Ureter (tissue), 1 donor: ENCODE data around the gene KCNQ5. TPM values are rescaled to one million over a fixed set of nuclear protein-coding genes. Genes with fewer than 3 reads are reported as not detected.
"Not testable (repeated sequence)": the region's sequence is repeated elsewhere in the genome, so short reads cannot be mapped to it uniquely, and the experiment has no call there.

Experiments
- DNase-seq: peaks from one replicate; pipeline ENCODE4 v3.0.0-alpha.2; 2020; ENCODE audit warnings: low spot score
- total RNA-seq: library from RNA; stranded (reverse); gene quantifications from one replicate; pipeline ENCODE4 v1.2.4, GENCODE V29; 2023
- donor health status: DM: yes; HTN: yes; CAD: no.

Gene KCNQ5
- total RNA-seq, 1 donor from 2014 or later = 1.8 TPM

GRCh38 chr6:73180076-73180738 is 558.3 kb downstream of the KCNQ5 start:
- no peak for DNase-seq

DNA sequence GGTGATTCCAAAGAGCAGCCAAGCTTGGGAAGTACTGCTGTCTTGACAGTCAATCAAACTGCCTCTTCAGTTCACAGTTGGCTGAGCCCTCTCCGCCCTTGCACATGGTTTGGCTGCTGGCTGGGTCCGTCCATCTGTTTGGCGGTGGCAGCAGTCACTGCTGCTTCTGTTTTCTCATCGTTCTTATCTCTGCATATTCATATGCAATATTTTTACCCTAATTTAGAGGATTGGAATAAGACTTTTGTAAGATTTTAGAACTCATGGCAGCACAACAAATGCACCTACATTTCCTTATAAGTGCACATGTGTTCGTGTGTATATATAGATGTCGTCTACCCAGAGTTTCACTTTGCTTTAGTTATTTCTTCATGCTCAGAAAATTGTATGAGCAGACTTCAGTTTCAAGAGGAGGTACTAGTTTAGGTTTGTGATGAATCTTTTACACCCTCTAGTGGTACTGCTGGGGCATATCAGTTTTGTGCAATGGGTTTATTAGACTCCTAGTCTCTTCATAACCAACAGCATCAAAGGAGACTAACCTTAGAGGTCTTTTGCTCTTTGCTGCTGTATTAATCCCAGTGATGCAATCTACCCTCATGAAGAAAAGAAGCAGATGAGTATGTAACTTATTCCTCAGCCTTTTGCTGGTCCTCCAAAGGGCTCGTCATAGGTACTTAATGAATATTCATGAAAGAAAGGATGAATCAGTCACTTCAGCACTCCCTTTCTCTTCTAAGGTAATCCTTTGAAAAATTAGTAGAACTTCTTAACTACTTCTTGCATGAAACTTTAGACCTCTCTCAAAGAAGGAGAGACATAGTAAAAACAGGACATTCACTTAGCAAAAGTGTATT is 559.1 kb downstream of the KCNQ5 start:
- DNase-seq = no peak

DNA sequence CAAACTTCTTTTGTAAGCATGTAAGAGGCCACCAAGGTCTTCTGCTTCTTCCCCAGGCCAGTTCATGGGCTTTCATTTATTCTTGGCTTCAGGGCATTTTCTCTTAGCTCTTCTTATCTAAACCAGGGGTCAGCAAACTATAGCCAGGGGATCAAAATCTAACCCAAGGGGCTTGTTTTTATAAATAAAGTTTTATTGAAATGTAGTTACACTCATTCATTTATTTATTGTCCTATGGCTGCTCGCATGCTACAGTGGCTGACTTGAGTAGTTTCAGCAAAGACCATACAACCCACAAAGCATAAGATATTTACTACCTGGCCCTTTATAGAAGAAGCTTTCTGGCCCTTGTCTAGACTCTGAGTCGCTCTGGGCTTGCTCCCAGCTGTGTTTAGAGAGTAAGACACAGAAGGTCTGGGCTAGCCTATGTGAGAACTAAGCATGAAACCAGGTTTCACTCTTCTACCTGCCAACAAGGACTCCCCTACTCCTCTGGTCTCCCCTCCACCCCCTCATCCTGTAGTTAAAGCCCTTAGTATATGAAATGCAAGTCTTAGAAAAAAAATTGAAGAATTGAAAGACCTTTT is 560.2 kb downstream of the KCNQ5 start:
- DNase-seq = no peak

DNA sequence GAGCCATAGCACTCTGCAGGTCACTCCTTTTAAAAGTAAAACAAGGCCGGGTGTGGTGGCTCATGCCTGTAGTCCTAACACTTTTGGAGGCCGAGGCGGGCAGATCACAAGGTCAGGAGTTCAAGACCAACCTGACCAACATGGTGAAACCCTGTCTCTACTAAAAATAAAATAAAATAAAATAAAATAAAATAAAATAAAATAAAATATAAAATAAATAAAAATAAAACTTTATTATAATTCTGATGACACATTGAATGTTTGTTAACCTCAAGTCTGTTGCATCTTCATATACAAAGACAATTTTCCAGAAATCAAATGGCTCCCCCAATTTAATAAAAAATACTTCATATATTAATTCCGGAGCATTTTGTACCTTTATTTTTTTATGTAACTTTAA is 571.4 kb downstream of the KCNQ5 start:
- DNase-seq = not testable (repeated sequence)

DNA sequence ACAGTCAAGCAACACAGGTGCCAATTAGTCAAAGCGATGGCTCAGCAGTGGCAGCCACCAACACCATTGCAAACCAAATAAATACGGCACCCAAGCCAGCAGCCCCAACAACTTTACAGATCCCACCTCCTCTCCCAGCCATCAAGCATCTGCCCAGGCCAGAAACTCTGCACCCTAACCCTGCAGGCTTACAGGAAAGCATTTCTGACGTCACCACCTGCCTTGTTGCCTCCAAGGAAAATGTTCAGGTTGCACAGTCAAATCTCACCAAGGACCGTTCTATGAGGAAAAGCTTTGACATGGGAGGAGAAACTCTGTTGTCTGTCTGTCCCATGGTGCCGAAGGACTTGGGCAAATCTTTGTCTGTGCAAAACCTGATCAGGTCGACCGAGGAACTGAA is 572.9 kb downstream of the KCNQ5 start:
- DNase-seq = no peak

- DNase-seq = no peak
Observed at GRCh38 chr6:73200247-73200646, 578.4 kb downstream of the KCNQ5 start.

DNA sequence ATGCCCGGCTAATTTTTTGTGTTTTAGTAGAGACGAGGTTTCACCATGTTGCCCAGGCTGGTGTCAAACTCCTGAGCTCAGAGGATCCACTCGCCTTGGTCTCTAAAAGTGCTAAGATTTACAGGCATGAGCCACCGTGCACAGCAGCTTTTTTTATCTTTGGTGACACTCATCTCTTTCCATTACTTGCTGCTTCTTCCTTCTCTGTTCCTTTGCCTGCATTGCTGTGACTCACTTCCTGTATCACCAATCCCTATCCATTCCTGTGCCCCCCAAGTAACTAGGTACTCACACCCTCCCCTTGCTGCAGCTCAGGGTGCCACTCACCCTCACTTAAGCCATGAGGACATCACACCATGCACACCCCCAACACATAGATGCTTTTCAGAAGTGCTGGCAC is 578.9 kb downstream of the KCNQ5 start:
- DNase-seq = no peak

GRCh38 chr6:73203098-73203497 is 581.2 kb downstream of the KCNQ5 start:
- no peak for DNase-seq

GRCh38 chr6:73204252-73204651 is 582.4 kb downstream of the KCNQ5 start:
- no peak for DNase-seq

DNA sequence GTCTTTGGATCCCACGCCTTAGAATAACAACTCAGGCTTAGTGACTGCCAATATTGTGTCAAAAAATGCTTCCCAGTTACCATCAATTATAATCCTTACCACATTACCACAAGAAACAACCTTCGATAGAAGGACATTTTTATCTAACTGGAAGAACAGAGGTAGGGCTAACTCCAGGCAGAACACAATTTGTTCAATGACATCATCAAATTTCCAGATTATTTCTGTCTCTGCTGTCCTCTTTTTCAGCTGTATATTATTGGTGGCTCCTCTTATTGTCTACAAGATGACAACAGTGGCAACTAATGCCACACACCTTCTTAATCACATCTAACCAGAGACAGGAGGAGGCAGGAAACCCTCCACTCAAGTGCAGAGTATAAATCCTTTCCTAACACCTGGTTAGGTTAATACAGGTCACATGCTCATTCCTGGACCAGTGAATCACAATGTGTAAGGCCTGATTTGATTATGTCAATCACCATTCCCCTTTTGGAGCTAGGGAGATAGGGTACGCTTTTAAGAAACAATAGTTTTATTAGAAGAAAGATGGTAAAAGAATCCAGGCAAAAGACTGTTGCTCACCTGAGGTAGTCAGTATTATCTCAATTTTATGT is 585.5 kb downstream of the KCNQ5 start:
- DNase-seq = no peak

GRCh38 chr6:73209117-73209516 is 587.3 kb downstream of the KCNQ5 start:
- no peak for DNase-seq

GRCh38 chr6:73216859-73217258 is 595.0 kb downstream of the KCNQ5 start:
- DNase-seq = no peak

- DNase-seq = no peak
Observed at GRCh38 chr6:73225396-73225795, 603.5 kb downstream of the KCNQ5 start, which contains the start of gene KHDC1L. TSS of gene KHDC1L (minus strand) at chr6:73225496. CDS start at chr6:73225408, 88 bp downstream.

DNA sequence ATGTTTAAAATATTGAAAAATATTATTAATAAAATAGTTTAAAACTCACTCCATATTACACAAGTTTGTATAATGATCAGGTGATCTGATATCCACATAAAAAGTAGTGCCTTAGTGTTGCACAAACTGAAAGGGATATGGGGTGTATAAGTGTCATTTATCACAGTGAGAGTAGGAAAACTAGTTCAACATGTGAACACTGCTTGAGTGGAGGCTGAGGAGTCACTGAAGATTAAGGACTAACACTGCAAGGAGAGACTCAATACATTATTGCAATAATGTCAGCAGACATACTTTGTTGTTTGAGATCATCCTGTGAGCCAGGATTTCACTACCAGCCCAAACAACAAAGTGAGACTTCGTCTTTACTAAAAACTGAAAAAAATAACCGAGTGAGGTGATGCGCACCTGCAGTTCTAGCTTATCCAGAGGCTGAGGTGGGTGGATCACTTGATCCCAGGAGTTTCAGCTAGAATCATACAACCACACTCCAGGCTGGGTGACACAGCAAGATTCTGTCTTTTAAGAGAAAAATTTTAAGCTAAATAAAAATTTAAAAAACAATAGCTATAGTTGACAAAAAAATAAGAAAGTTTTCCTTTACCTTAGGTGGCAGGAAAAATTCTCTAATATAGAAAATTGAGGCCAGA is 605.9 kb downstream of the KCNQ5 start:
- no peak for DNase-seq

- DNase-seq = no peak
Observed at GRCh38 chr6:73231986-73232391, 610.1 kb downstream of the KCNQ5 start.

GRCh38 chr6:73233048-73233447 is 611.2 kb downstream of the KCNQ5 start:
- no peak for DNase-seq

- DNase-seq = not testable (repeated sequence)
Observed at GRCh38 chr6:73233971-73234370, 612.1 kb downstream of the KCNQ5 start.

GRCh38 chr6:73234733-73235132 is 612.9 kb downstream of the KCNQ5 start:
- no peak for DNase-seq

- DNase-seq = no peak
Observed at GRCh38 chr6:73236144-73236750, 614.4 kb downstream of the KCNQ5 start.

GRCh38 chr6:73240730-73241129 is 618.9 kb downstream of the KCNQ5 start:
- DNase-seq = no peak

DNA sequence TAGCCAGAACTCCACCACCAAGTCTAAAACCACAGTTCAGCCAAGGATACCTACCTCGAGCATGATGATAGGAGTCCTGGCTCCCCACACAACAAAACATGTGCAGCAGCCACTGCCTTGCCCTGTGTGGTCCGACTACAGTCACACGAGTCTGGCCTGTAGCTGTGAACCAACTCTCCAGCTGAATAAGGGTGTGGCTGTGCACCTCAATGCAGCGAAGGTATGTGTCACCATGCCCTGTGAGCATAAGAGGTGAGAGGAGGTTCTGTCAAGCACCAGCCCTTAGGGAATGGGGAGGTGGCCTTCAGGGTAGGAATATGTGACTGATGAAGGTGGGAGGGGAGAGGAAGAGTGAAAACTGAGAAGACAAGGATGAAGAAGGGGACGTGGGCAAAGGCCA is 620.1 kb downstream of the KCNQ5 start:
- no peak for DNase-seq
